Measurements from ENCODE around the gene STARD8. TPM values are rescaled to one million over a fixed set of nuclear protein-coding genes. Genes with fewer than 3 reads are reported as not detected.

Gene STARD8
- 0.96 and 1.8 TPM in 2 replicates for total RNA-seq

GRCh38 chrX:68647156-68647957 lies at the start of gene STARD8:
TSS of gene STARD8 (plus strand) at chrX:68647666. CDS start at chrX:68647883, 217 bp downstream.

Other genes with a start within 250 kb of the STARD8 start
- gene OPHN1, start 214.2 kb upstream of the STARD8 start, total RNA-seq: 2.0 and 3.1 TPM in 2 replicates
- 15.6 and 24.6 TPM in 2 replicates for gene YIPF6, start 148.6 kb upstream of the STARD8 start, total RNA-seq
- gene EFNB1, start 181.4 kb downstream of the STARD8 start, total RNA-seq: 51.2 and 53.6 TPM in 2 replicates